K562 (cell line): ENCODE measurements around the gene PPIP5K2. TPM values are rescaled to one million over a fixed set of nuclear protein-coding genes. Genes with fewer than 3 reads are reported as not detected.

ENCODE experiments used
- ASH1L ChIP-seq: fragments of 450-650 bp; IDR thresholded peaks from 2 replicates; pipeline ENCODE4 v1.6.1; 2018; ENCODE audit warnings: borderline replicate concordance, mild to moderate bottlenecking, low read depth; ENCODE audit not compliant: partially characterized antibody
- C11orf30 ChIP-seq: fragments of 450-650 bp; IDR thresholded peaks from 2 replicates; pipeline ENCODE4 v1.6.1; 2016; ENCODE audit warnings: low read depth, mild to moderate bottlenecking
- FOSL1 ChIP-seq: fragments of 200-800 bp; sonication (Bioruptor generic); conservative IDR thresholded peaks from 2 replicates; pipeline ENCODE4 v1.6.1; 2016; ENCODE audit warnings: missing genetic modification characterization, missing compliant biosample characterization
- HDAC1 ChIP-seq, 2 experiments: fragments of 450-650 bp; IDR thresholded peaks; 2 replicates each; pipeline ENCODE4 v1.6.1; 2016 to 2017; ENCODE audit warnings: inconsistent platforms in 1 of 2, mild to moderate bottlenecking in 1 of 2, moderate library complexity in 1 of 2
- HMG20B ChIP-seq: fragments of 250-450 bp; sonication (Bioruptor Pico); IDR thresholded peaks from 2 replicates; pipeline ENCODE4 v1.5.0; 2021; ENCODE audit warnings: mild to moderate bottlenecking
- MTA3 ChIP-seq: fragments of 450-650 bp; formaldehyde crosslinking; IDR thresholded peaks from 2 replicates; pipeline ENCODE4 v1.6.1; 2017; ENCODE audit warnings: mild to moderate bottlenecking, borderline replicate concordance
- NCOA6 ChIP-seq: fragments of 450-650 bp; IDR thresholded peaks from 2 replicates; pipeline ENCODE4 v1.6.1; 2017; ENCODE audit warnings: mild to moderate bottlenecking
- RBM25 ChIP-seq: fragments of 200-400 bp; formaldehyde crosslinking; IDR thresholded peaks from 2 replicates; pipeline ENCODE4 v1.6.1; 2018; ENCODE audit warnings: low read length, low read depth, moderate library complexity; ENCODE audit not compliant: severe bottlenecking
- SIRT6 ChIP-seq: IDR thresholded peaks from one replicate; pipeline ENCODE4 v1.6.1; 2012; ENCODE audit warnings: low read depth, mild to moderate bottlenecking, control low read depth, inconsistent platforms, low read length, moderate library complexity
- TAL1 ChIP-seq: fragments of 450-650 bp; IDR thresholded peaks from 2 replicates; pipeline ENCODE4 v1.6.1; 2016; ENCODE audit warnings: mild to moderate bottlenecking
- TEAD4 ChIP-seq, 2 experiments: sonication (generic) in 1 of 2; formaldehyde crosslinking in 1 of 2; IDR thresholded peaks; 2 replicates each; pipeline versions ENCODE4 v1.6.1 to v1.8.0; 2012 to 2022; ENCODE audit warnings: borderline replicate concordance in 1 of 2, inconsistent platforms in 1 of 2, low read length in 1 of 2, mild to moderate bottlenecking in 1 of 2, missing genetic modification reagents in 1 of 2
- TFAM ChIP-seq: fragments of 250-450 bp; sonication (Bioruptor Pico); conservative IDR thresholded peaks from 2 replicates; pipeline ENCODE4 v1.5.0; 2021; ENCODE audit warnings: mild to moderate bottlenecking, moderate library complexity
- ZBTB7A ChIP-seq: IDR thresholded peaks from 2 replicates; pipeline ENCODE4 v1.6.1; 2011; ENCODE audit warnings: low read depth, mild to moderate bottlenecking, low read length, moderate library complexity, borderline replicate concordance; ENCODE audit not compliant: control insufficient read depth
- ZNF174 ChIP-seq: fragments of 250-450 bp; sonication (Bioruptor Pico); IDR thresholded peaks from 2 replicates; pipeline ENCODE4 v1.4.0; 2020; ENCODE audit warnings: mild to moderate bottlenecking
- ZNF707 ChIP-seq: fragments of 250-450 bp; sonication (Bioruptor Pico); conservative IDR thresholded peaks from 2 replicates; pipeline ENCODE4 v1.8.0; 2022; ENCODE audit warnings: inconsistent platforms, mild to moderate bottlenecking, moderate library complexity
- polyA plus RNA-seq, 8 experiments: library from polyadenylated mRNA; depleted of rRNA in 4 of 8; stranded (reverse) in 5 of 8; unstranded in 3 of 8; fragments of >200 nt; fragmentation: Nextera tagmentation in 2 of 8; fragmentation: Illumina TruSeq in 1 of 8; extraction: Ambion mirVana in 2 of 8; extraction: Trizol in 1 of 8; gene quantifications; 2 replicates each; pipeline versions ENCODE4 v1.2.1 to v1.2.3, GENCODE V29; 2011 to 2014; ENCODE audit warnings: inconsistent platforms in 1 of 8, missing spikeins in 1 of 8
- total RNA-seq, 7 experiments: library from RNA; depleted of rRNA in 6 of 7; stranded (reverse); fragments of >200 nt in 6 of 7; fragmentation: Illumina TruSeq in 2 of 7; extraction: Trizol in 2 of 7; gene quantifications; 2 replicates each; pipeline versions ENCODE4 v1.2.1 to v1.2.3, GENCODE V29; 2011 to 2021; ENCODE audit warnings: low replicate concordance in 1 of 7
- TF ChIP-seq, protein P1 (sequence below): fragments of 450-650 bp; IDR thresholded peaks from 2 replicates; pipeline ENCODE4 v1.6.1; 2017; ENCODE audit warnings: antibody characterized with exemption, mild to moderate bottlenecking
- TF ChIP-seq, protein P2 (sequence below): fragments of 450-650 bp; IDR thresholded peaks from 2 replicates; pipeline ENCODE4 v1.6.1; 2018; ENCODE audit not compliant: partially characterized antibody
- TF ChIP-seq, protein P3 (sequence below): fragments of 450-650 bp; formaldehyde crosslinking; IDR thresholded peaks from 2 replicates; pipeline ENCODE4 v1.4.0; 2020; ENCODE audit warnings: mild to moderate bottlenecking

The PPIP5K2 gene
- total and polyA plus RNA-seq, 9 of the 15 experiments (the other 6 are each of a cell fraction or from before 2014, with no cell fraction given), result 39.4 to 150 (median 99.1) TPM

DNA sequence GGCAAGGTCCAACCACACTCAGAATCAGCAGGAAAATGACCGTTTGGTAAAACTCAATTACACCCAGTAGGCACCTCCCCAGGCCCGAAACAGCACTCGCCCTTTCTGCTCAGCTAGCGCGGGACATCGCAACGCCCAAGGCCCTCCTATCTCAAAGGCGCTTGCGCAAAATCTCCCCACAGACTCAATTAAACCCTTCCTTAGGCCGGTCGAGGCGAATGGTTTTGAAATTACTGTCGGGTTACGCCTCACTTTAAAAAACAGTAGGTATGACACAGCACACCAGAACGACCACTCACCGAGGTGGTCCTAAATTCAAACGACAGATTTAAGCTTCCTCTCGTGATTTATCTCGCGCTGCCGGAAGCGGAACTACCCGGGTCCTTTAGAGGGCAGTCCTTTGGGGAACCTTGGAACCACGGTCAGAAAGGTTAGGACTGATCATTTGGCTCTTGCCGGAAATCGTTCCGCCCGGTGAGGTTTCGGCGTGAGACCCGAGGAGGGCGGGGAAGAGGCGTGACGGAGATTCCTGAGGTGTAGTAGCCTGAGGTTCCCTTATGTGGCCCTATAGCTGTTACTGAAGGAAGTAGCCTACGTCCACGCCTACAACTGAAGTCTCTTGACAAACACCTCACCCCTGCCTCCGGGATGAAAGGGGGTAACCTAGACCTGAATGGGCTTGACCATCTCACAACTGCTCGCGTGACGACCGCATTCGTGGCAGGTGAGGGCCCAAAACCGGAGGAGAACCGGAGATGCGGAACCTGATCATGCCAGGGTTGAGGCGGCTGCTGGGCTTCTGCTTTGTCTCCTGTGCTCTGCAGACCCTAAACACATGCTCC lies at the start of gene PPIP5K2, which contains the start of gene GIN1 (continued):
- TF ChIP-seq TAL1 (no peak), FOSL1 (tag) (peak; percentile 53; the same call in 1 of the 2 replicates), TFAM (no peak), RBM25 (no peak), SIRT6 (no peak), HDAC1 (IDR thresholded peaks at IDR 0.05) (peak in 1 of 2 experiments; percentile 70; a peak in 2 of 4 replicates), ZNF707 (CRISPR knock-in tag) (no peak), ZBTB7A (peak; percentile 91), TEAD4 (IDR thresholded peaks at IDR 0.05; ENCODE audit: low read length) (peak; percentile 4; the same call in 1 of the 2 replicates), TEAD4 (CRISPR knock-in tag; IDR thresholded peaks at IDR 0.05; ENCODE audit: borderline replicate concordance) (no peak), HMG20B (no peak), NCOA6 (0 out of 2 replicates have a peak, but pooled peaks have one; percentile 3), C11orf30 (peak; percentile 89), ASH1L (no peak), MTA3 (peak; percentile 81), ZNF174 (CRISPR knock-in tag) (no peak)
- TF ChIP-seq, protein P1, sequence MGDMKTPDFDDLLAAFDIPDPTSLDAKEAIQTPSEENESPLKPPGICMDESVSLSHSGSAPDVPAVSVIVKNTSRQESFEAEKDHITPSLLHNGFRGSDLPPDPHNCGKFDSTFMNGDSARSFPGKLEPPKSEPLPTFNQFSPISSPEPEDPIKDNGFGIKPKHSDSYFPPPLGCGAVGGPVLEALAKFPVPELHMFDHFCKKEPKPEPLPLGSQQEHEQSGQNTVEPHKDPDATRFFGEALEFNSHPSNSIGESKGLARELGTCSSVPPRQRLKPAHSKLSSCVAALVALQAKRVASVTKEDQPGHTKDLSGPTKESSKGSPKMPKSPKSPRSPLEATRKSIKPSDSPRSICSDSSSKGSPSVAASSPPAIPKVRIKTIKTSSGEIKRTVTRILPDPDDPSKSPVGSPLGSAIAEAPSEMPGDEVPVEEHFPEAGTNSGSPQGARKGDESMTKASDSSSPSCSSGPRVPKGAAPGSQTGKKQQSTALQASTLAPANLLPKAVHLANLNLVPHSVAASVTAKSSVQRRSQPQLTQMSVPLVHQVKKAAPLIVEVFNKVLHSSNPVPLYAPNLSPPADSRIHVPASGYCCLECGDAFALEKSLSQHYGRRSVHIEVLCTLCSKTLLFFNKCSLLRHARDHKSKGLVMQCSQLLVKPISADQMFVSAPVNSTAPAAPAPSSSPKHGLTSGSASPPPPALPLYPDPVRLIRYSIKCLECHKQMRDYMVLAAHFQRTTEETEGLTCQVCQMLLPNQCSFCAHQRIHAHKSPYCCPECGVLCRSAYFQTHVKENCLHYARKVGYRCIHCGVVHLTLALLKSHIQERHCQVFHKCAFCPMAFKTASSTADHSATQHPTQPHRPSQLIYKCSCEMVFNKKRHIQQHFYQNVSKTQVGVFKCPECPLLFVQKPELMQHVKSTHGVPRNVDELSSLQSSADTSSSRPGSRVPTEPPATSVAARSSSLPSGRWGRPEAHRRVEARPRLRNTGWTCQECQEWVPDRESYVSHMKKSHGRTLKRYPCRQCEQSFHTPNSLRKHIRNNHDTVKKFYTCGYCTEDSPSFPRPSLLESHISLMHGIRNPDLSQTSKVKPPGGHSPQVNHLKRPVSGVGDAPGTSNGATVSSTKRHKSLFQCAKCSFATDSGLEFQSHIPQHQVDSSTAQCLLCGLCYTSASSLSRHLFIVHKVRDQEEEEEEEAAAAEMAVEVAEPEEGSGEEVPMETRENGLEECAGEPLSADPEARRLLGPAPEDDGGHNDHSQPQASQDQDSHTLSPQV, result no peak
- TF ChIP-seq, protein P2, sequence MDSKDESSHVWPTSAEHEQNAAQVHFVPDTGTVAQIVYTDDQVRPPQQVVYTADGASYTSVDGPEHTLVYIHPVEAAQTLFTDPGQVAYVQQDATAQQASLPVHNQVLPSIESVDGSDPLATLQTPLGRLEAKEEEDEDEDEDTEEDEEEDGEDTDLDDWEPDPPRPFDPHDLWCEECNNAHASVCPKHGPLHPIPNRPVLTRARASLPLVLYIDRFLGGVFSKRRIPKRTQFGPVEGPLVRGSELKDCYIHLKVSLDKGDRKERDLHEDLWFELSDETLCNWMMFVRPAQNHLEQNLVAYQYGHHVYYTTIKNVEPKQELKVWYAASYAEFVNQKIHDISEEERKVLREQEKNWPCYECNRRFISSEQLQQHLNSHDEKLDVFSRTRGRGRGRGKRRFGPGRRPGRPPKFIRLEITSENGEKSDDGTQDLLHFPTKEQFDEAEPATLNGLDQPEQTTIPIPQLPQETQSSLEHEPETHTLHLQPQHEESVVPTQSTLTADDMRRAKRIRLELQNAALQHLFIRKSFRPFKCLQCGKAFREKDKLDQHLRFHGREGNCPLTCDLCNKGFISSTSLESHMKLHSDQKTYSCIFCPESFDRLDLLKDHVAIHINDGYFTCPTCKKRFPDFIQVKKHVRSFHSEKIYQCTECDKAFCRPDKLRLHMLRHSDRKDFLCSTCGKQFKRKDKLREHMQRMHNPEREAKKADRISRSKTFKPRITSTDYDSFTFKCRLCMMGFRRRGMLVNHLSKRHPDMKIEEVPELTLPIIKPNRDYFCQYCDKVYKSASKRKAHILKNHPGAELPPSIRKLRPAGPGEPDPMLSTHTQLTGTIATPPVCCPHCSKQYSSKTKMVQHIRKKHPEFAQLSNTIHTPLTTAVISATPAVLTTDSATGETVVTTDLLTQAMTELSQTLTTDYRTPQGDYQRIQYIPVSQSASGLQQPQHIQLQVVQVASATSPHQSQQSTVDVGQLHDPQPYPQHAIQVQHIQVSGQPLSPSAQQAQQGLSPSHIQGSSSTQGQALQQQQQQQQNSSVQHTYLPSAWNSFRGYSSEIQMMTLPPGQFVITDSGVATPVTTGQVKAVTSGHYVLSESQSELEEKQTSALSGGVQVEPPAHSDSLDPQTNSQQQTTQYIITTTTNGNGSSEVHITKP, result peak; percentile 74
- TF ChIP-seq, protein P3, sequence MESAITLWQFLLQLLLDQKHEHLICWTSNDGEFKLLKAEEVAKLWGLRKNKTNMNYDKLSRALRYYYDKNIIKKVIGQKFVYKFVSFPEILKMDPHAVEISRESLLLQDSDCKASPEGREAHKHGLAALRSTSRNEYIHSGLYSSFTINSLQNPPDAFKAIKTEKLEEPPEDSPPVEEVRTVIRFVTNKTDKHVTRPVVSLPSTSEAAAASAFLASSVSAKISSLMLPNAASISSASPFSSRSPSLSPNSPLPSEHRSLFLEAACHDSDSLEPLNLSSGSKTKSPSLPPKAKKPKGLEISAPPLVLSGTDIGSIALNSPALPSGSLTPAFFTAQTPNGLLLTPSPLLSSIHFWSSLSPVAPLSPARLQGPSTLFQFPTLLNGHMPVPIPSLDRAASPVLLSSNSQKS (CRISPR knock-in tag), result no peak
